GM23248 (cell line): Measurements from ENCODE around the gene TFAP2D.
A peak's percentile ranks its signal among the peaks of the same experiment; 100 is the strongest.

Experiments used
- EZH2 ChIP-seq: fragments of 200-600 bp; sonication (generic); IDR thresholded peaks from 2 replicates; pipeline ENCODE4 v1.6.1; 2018; ENCODE audit warnings: antibody characterized with exemption, mild to moderate bottlenecking; ENCODE audit not compliant: insufficient read depth, poor library complexity, severe bottlenecking
- EZH2phosphoT487 ChIP-seq: fragments of 200-600 bp; sonication (generic); IDR thresholded peaks from 2 replicates; pipeline ENCODE4 v1.6.1; 2018; ENCODE audit warnings: antibody characterized with exemption, moderate library complexity, mild to moderate bottlenecking, low read depth; ENCODE audit not compliant: insufficient read depth

- TF ChIP-seq EZH2 (peak; percentile 48), EZH2phosphoT487 (no peak)
Observed at GRCh38 chr6:50713977-50714486, 706 bp downstream of the TFAP2D start.
